Thymus (tissue), 11 donors: Measurements from ENCODE around the gene TMEM179B. TPM values are rescaled to one million over a fixed set of nuclear protein-coding genes. Genes with fewer than 3 reads are reported as not detected.
"Not testable (repeated sequence)": the region's sequence is repeated elsewhere in the genome, so short reads cannot be mapped to it uniquely, and the experiment has no call there.

Experiments
- DNase-seq, 9 donors: peaks; one replicate each; pipeline ENCODE4 v3.0.0-alpha.2; 2013; ENCODE audit warnings: low spot score in 9 of 9, low read depth in 6 of 9, missing footprints in 1 of 9
- H3K27ac ChIP-seq, 2 donors: one replicate each; pipeline ENCODE4 v1.5.1; 2013; ENCODE audit warnings: control low read depth in 1 of 2, low read depth in 1 of 2, low read length in 1 of 2, mild to moderate bottlenecking in 1 of 2, moderate library complexity in 1 of 2
- H3K27me3 ChIP-seq, 2 donors: one replicate each; pipeline ENCODE4 v1.5.1; 2013; ENCODE audit warnings: low read length in 1 of 2; ENCODE audit not compliant: control insufficient read depth in 2 of 2, insufficient read depth in 1 of 2
- H3K36me3 ChIP-seq, 2 donors: one replicate each; pipeline ENCODE4 v1.5.1; 2013; ENCODE audit warnings: low read length in 1 of 2, mild to moderate bottlenecking in 1 of 2, moderate library complexity in 1 of 2; ENCODE audit not compliant: control insufficient read depth in 2 of 2, insufficient read depth in 2 of 2
- H3K4me1 ChIP-seq, 2 donors: one replicate each; pipeline ENCODE4 v1.5.1; 2013; ENCODE audit warnings: low read length in 2 of 2; ENCODE audit not compliant: control insufficient read depth in 2 of 2, insufficient read depth in 2 of 2
- H3K4me3 ChIP-seq, 2 donors: one replicate each; pipeline ENCODE4 v1.5.1; 2013; ENCODE audit warnings: low read length in 2 of 2, control low read depth in 1 of 2, mild to moderate bottlenecking in 1 of 2
- H3K9me3 ChIP-seq, 2 donors: one replicate each; pipeline ENCODE4 v1.5.1; 2013; ENCODE audit warnings: low read length in 1 of 2, mild to moderate bottlenecking in 1 of 2; ENCODE audit not compliant: control insufficient read depth in 2 of 2, insufficient read depth in 1 of 2
- WGBS: extraction: QIAGEN DNeasy Blood & Tissue Kit; methylation state at CpG from one replicate; pipeline ENCODE4 v1.1.7; 2013; 5-methylcytosine and 5-hydroxymethylcytosine counted together
- polyA plus RNA-seq: library from polyadenylated mRNA; stranded (reverse); fragments of 200-250 nt; gene quantifications from one replicate; pipeline ENCODE4 v1.2.3, GENCODE V29; 2013
- total RNA-seq: library from RNA; stranded (reverse); fragments of 120-200 nt; gene quantifications from one replicate; pipeline ENCODE4 v1.2.4, GENCODE V29; 2013
- donor health status: healthy.

The TMEM179B gene
- total and polyA plus RNA-seq, 2 donors, result 36.5 to 58.2 TPM

- H3K4me1 ChIP-seq, result no peaks in the 10 kb centered on the region
- no peak for DNase-seq
- H3K27ac ChIP-seq, result no peak overlapping the region
- WGBS, result 99% methylated on average over 8 of the region's 8 CpGs
- peaks cover 21 to 39% of the 10 kb centered on the region in 2 donors for H3K36me3 ChIP-seq
- no peak overlapping the region for H3K4me3 ChIP-seq
- no peaks in the 10 kb centered on the region for H3K27me3 ChIP-seq
- no peaks in the 10 kb centered on the region for H3K9me3 ChIP-seq
These were observed 29.4 kb downstream of the TMEM179B start for GRCh38 chr11:62816557-62816956.

GRCh38 chr11:62817129-62817528 lies 29.9 kb downstream of the TMEM179B start:
- no peaks in the 10 kb centered on the region for H3K4me1 ChIP-seq
- H3K27ac ChIP-seq, result no peak overlapping the region
- H3K27me3 ChIP-seq, result no peaks in the 10 kb centered on the region
- WGBS, result 96% methylated on average over 4 of the region's 4 CpGs
- peaks cover 25 to 41% of the 10 kb centered on the region in 2 donors for H3K36me3 ChIP-seq
- no peak overlapping the region for H3K4me3 ChIP-seq
- no peaks in the 10 kb centered on the region for H3K9me3 ChIP-seq
- no peak for DNase-seq

GRCh38 chr11:62823677-62824076 lies 36.5 kb downstream of the TMEM179B start:
- Histone ChIP-seq H3K9me3 (no peaks in the 10 kb centered on the region), H3K4me3 (no peak overlapping the region), H3K4me1 (no peaks in the 10 kb centered on the region), H3K27ac (no peak overlapping the region), H3K27me3 (no peaks in the 10 kb centered on the region), H3K36me3 (peaks cover 70 to 71% of the 10 kb centered on the region in 2 donors)
- 97% methylated on average over 3 of the region's 3 CpGs for WGBS
- no peak for DNase-seq

- H3K27ac ChIP-seq, H3K9me3 ChIP-seq, H3K27me3 ChIP-seq, DNase-seq, H3K4me3 ChIP-seq: not testable (repeated sequence)
- Histone ChIP-seq H3K4me1 (peaks cover 15 to 18% of the 10 kb centered on the region in 2 donors), H3K36me3 (peaks cover 39% of the 10 kb centered on the region in 2 donors)
- WGBS, result 98% methylated on average over 8 of the region's 8 CpGs
These were observed 40.9 kb downstream of the TMEM179B start for GRCh38 chr11:62828130-62828529.

- Histone ChIP-seq H3K4me3 (peak overlapping the region; percentile 74 to 98), H3K9me3 (no peaks in the 10 kb centered on the region), H3K27ac (peak overlapping the region; percentile 94 to 95), H3K27me3 (no peaks in the 10 kb centered on the region), H3K4me1 (peaks cover 15 to 20% of the 10 kb centered on the region in 2 donors), H3K36me3 (peaks cover 34 to 39% of the 10 kb centered on the region in 2 donors)
- WGBS, result 1% methylated on average over 33 of the region's 33 CpGs
- DNase-seq, result peak in 1 of 9 donors; percentile 22
These were observed 43.8 kb downstream of the TMEM179B start for GRCh38 chr11:62830904-62831519.

- H3K36me3 ChIP-seq, result peaks cover 32 to 46% of the 10 kb centered on the region in 2 donors
- no peaks in the 10 kb centered on the region for H3K9me3 ChIP-seq
- H3K27me3 ChIP-seq, result no peaks in the 10 kb centered on the region
- H3K27ac ChIP-seq, result peak within 1 kb of the TSS; percentile 95 to 99
- peaks cover 15 to 20% of the 10 kb centered on the region in 2 donors for H3K4me1 ChIP-seq
- WGBS, result under 1% methylated on average over 65 of the region's 65 CpGs
- DNase-seq, result peak; percentile 98 to 100 (median 99)
- peak within 1 kb of the TSS; percentile 74 to 98 for H3K4me3 ChIP-seq
These were observed 44.5 kb downstream of the TMEM179B start, which contains the start of gene STX5 for GRCh38 chr11:62831520-62832335. Gene STX5, minus strand, starts transcription at chr11:62832051. Its CDS starts 808 bp downstream, at chr11:62831243.

GRCh38 chr11:62832336-62833234 lies 45.4 kb downstream of the TMEM179B start, which contains the start of gene TEX54:
Gene TEX54, minus strand, starts transcription at chr11:62832841.
- H3K27ac ChIP-seq, result peak within 1 kb of the TSS; percentile 95 to 99
- no peak for DNase-seq
- peaks cover 24 to 37% of the 10 kb centered on the region in 2 donors for H3K36me3 ChIP-seq
- no peaks in the 10 kb centered on the region for H3K9me3 ChIP-seq
- WGBS, result 30% methylated on average over 40 of the region's 40 CpGs
- no peaks in the 10 kb centered on the region for H3K27me3 ChIP-seq
- peaks cover 15 to 20% of the 10 kb centered on the region in 2 donors for H3K4me1 ChIP-seq
- H3K4me3 ChIP-seq, result peak within 1 kb of the TSS; percentile 74 to 98

GRCh38 chr11:62835336-62835735 lies 48.1 kb downstream of the TMEM179B start:
- H3K9me3 ChIP-seq, result no peaks in the 10 kb centered on the region
- 92% methylated on average over 8 of the region's 8 CpGs for WGBS
- H3K27ac ChIP-seq, result no peak overlapping the region
- H3K4me1 ChIP-seq, result peaks cover 18 to 27% of the 10 kb centered on the region in 2 donors
- no peaks in the 10 kb centered on the region for H3K27me3 ChIP-seq
- no peak overlapping the region for H3K4me3 ChIP-seq
- no peak for DNase-seq
- peaks cover 24 to 34% of the 10 kb centered on the region in 2 donors for H3K36me3 ChIP-seq
